Transverse colon (tissue), 3 donors: ENCODE data around the gene MED12L.

ENCODE experiments used
- EP300 ChIP-seq: sonication (generic); formaldehyde crosslinking; IDR thresholded peaks from one replicate; pipeline ENCODE4 v1.6.1; 2017; ENCODE audit warnings: antibody characterized with exemption, low read depth
- POLR2AphosphoS5 ChIP-seq, 3 donors: sonication (generic); formaldehyde crosslinking; IDR thresholded peaks; one replicate each; pipeline ENCODE4 v1.6.1; 2016; ENCODE audit warnings: antibody characterized with exemption in 3 of 3

- TF ChIP-seq POLR2AphosphoS5 (IDR thresholded peaks at IDR 0.05) (no peak), EP300 (no peak)
Observed at GRCh38 chr3:151436675-151437446, 351.4 kb downstream of the MED12L start.
